H7 (cell line): Measurements from ENCODE around the gene SLC25A10. TPM values are rescaled to one million over a fixed set of nuclear protein-coding genes. Genes with fewer than 3 reads are reported as not detected.

Experiments
- DNase-seq: peaks from one replicate; pipeline ENCODE4 v3.0.0; 2012
- H3K27me3 ChIP-seq: 2 replicates; pipeline ENCODE4 v1.6.0; 2011; ENCODE audit warnings: mild to moderate bottlenecking, low read length; ENCODE audit not compliant: control insufficient read depth, insufficient read depth
- H3K36me3 ChIP-seq: replicated peaks from 2 replicates; pipeline ENCODE4 v1.5.1; 2011; ENCODE audit warnings: low read length; ENCODE audit not compliant: control insufficient read depth, insufficient read depth
- H3K4me3 ChIP-seq: 2 replicates; pipeline ENCODE4 v1.5.1; 2011; ENCODE audit warnings: low read depth, mild to moderate bottlenecking, control low read depth, low read length, moderate library complexity; ENCODE audit not compliant: insufficient read depth
- total RNA-seq: library from RNA; depleted of rRNA; stranded (reverse); fragments of >200 nt; shearing (Covaris generic); gene quantifications from 2 replicates; pipeline ENCODE4 v1.2.3, GENCODE V29; 2014

SLC25A10 gene
- total RNA-seq, 1 experiment from 2014 or later, result 56.7 TPM

- no peak for DNase-seq
- Histone ChIP-seq H3K4me3 (no peak overlapping the region), H3K36me3 (peaks cover 1% of the 10 kb centered on the region), H3K27me3 (no peaks in the 10 kb centered on the region)
Measured at GRCh38 chr17:81717766-81718089, 5.6 kb downstream of the SLC25A10 start.

GRCh38 chr17:81719410-81720266 lies 7.6 kb downstream of the SLC25A10 start:
- DNase-seq, result no peak
- Histone ChIP-seq H3K36me3 (peaks cover 1% of the 10 kb centered on the region), H3K27me3 (no peaks in the 10 kb centered on the region), H3K4me3 (no peak overlapping the region)

GRCh38 chr17:81720267-81721071 lies 8.4 kb downstream of the SLC25A10 start:
- Histone ChIP-seq H3K36me3 (peaks cover 1% of the 10 kb centered on the region; the same call in 1 of the 2 replicates), H3K4me3 (no peak overlapping the region), H3K27me3 (no peaks in the 10 kb centered on the region)
- DNase-seq, result no peak

GRCh38 chr17:81722184-81723120 lies 10.4 kb downstream of the SLC25A10 start:
- Histone ChIP-seq H3K36me3 (no peaks in the 10 kb centered on the region), H3K4me3 (no peak overlapping the region), H3K27me3 (no peaks in the 10 kb centered on the region)
- DNase-seq, result peak; percentile 82

GRCh38 chr17:81723651-81724209 lies 11.6 kb downstream of the SLC25A10 start:
- no peaks in the 10 kb centered on the region for H3K27me3 ChIP-seq
- DNase-seq, result no peak
- H3K4me3 ChIP-seq, result no peak overlapping the region
- no peaks in the 10 kb centered on the region for H3K36me3 ChIP-seq

GRCh38 chr17:81725439-81725838 lies 13.4 kb downstream of the SLC25A10 start:
- H3K27me3 ChIP-seq, result no peaks in the 10 kb centered on the region
- DNase-seq, result no peak
- H3K4me3 ChIP-seq, result no peak overlapping the region
- no peaks in the 10 kb centered on the region for H3K36me3 ChIP-seq

GRCh38 chr17:81726004-81726403 lies 13.9 kb downstream of the SLC25A10 start:
- H3K27me3 ChIP-seq, result no peaks in the 10 kb centered on the region
- H3K4me3 ChIP-seq, result no peak overlapping the region
- no peaks in the 10 kb centered on the region for H3K36me3 ChIP-seq
- no peak for DNase-seq

GRCh38 chr17:81727324-81728031 lies 15.4 kb downstream of the SLC25A10 start:
- Histone ChIP-seq H3K27me3 (no peaks in the 10 kb centered on the region), H3K36me3 (no peaks in the 10 kb centered on the region), H3K4me3 (no peak overlapping the region)
- no peak for DNase-seq

- DNase-seq, result peak; percentile 99
- H3K36me3 ChIP-seq, result no peaks in the 10 kb centered on the region
- no peak overlapping the region for H3K4me3 ChIP-seq
- H3K27me3 ChIP-seq, result no peaks in the 10 kb centered on the region
Measured at GRCh38 chr17:81733507-81734404, 21.7 kb downstream of the SLC25A10 start.

GRCh38 chr17:81734405-81735263 lies 22.6 kb downstream of the SLC25A10 start:
- Histone ChIP-seq H3K4me3 (no peak overlapping the region), H3K27me3 (no peaks in the 10 kb centered on the region), H3K36me3 (no peaks in the 10 kb centered on the region)
- DNase-seq, result no peak

- H3K4me3 ChIP-seq, result no peak overlapping the region
- DNase-seq, result no peak
Measured at GRCh38 chr17:81735264-81736102, 23.4 kb downstream of the SLC25A10 start.

More at GRCh38 chr17:81735264-81736102, 23.4 kb downstream of the SLC25A10 start:
- Histone ChIP-seq H3K36me3 (no peaks in the 10 kb centered on the region), H3K27me3 (no peaks in the 10 kb centered on the region)
